ENCODE data around the gene EIF4E2. TPM values are rescaled to one million over a fixed set of nuclear protein-coding genes. Genes with fewer than 3 reads are reported as not detected.

EIF4E2 gene
- polyA plus RNA-seq (2013, experiment 1 of 2) = 57.9 TPM
- 58.5 TPM for polyA plus RNA-seq (2013, experiment 2 of 2)

GRCh38 chr2:232550354-232551249, at the start of gene EIF4E2, which contains the start of gene TIGD1:
Gene EIF4E2, plus strand, starts transcription at chr2:232550689. Its CDS starts 36 bp downstream, at chr2:232550725.
Gene TIGD1, minus strand, starts transcription at chr2:232550557. Its CDS starts 675 bp downstream, at chr2:232549882.
- Histone ChIP-seq H2BK120ac (ENCODE audit: low read depth, low read length) (no peak within 1 kb of the TSS), H4K8ac (ENCODE audit: low read depth, low read length) (no peak within 1 kb of the TSS), H3K9ac (ENCODE audit: low read depth, low read length, poor library complexity) (peak within 1 kb of the TSS; percentile 97), H3K4me2 (ENCODE audit: insufficient read depth, low read length, poor library complexity, severe bottlenecking) (peak within 1 kb of the TSS; percentile 77), H3K4ac (ENCODE audit: low read length) (peak within 1 kb of the TSS; percentile 59), H3K36me3 (replicated peaks in 1 of 2; ENCODE audit: control insufficient read depth in 2 of 2, insufficient read depth in 2 of 2, low read length in 2 of 2) (peaks cover 8 to 72% of the 10 kb centered on the region in 2 donors), H2BK5ac (ENCODE audit: low read length) (peak within 1 kb of the TSS; percentile 96), H2AK5ac (ENCODE audit: low read depth, low read length) (peak within 1 kb of the TSS; percentile 86), H2BK12ac (ENCODE audit: low read length) (no peak within 1 kb of the TSS), H4K91ac (ENCODE audit: low read depth, low read length, poor library complexity) (no peak within 1 kb of the TSS), H3K14ac (ENCODE audit: low read length) (no peak within 1 kb of the TSS), H3K79me1 (ENCODE audit: low read depth, low read length) (peaks cover 8% of the 10 kb centered on the region), H3K23ac (ENCODE audit: low read depth, low read length, poor library complexity) (peak within 1 kb of the TSS; percentile 78), H3K27me3 (ENCODE audit: control insufficient read depth in 3 of 3, insufficient read depth in 3 of 3, low read depth in 1 of 3, low read length in 3 of 3) (no peaks in the 10 kb centered on the region), H2AFZ (ENCODE audit: low read length) (peak within 1 kb of the TSS; percentile 96), H2BK15ac (ENCODE audit: low read length) (no peak within 1 kb of the TSS), H3K9me3 (replicated peaks in 1 of 2; ENCODE audit: control insufficient read depth in 2 of 2, insufficient read depth in 1 of 2, low read depth in 1 of 2, low read length in 2 of 2) (peaks cover 0 to 19% of the 10 kb centered on the region in 2 donors), H3K27ac (replicated peaks; ENCODE audit: low read length) (peak within 1 kb of the TSS; percentile 88), H3K4me1 (ENCODE audit: control insufficient read depth in 2 of 2, insufficient read depth in 1 of 2, low read depth in 1 of 2, low read length in 2 of 2) (peaks cover 3 to 4% of the 10 kb centered on the region in 2 donors), H3K18ac (ENCODE audit: low read length) (peak within 1 kb of the TSS; percentile 98), H3K4me3 (ENCODE audit: low read length in 2 of 2) (peak within 1 kb of the TSS; percentile 79 to 80)
- no CpG with 5 or more reads among the region's 81 CpGs for WGBS, 2 donors (ENCODE audit: extremely low coverage in 2 of 2, insufficient read length in 2 of 2, insufficient replicate concordance in 1 of 2)
- DNase-seq (ENCODE audit: low spot score) = peak; percentile 91

- no peak overlapping the region for H4K8ac ChIP-seq (ENCODE audit: low read depth, low read length)
- H3K36me3 ChIP-seq (replicated peaks in 1 of 2; ENCODE audit: control insufficient read depth in 2 of 2, insufficient read depth in 2 of 2, low read length in 2 of 2) = no peaks in the 10 kb centered on the region
- H4K91ac ChIP-seq (ENCODE audit: low read depth, low read length, poor library complexity) = no peak overlapping the region
- H3K9ac ChIP-seq (ENCODE audit: low read depth, low read length, poor library complexity) = no peak overlapping the region
- no peak overlapping the region for H3K4ac ChIP-seq (ENCODE audit: low read length)
- H2BK15ac ChIP-seq (ENCODE audit: low read length) = no peak overlapping the region
- no peak overlapping the region for H2BK5ac ChIP-seq (ENCODE audit: low read length)
- no peak overlapping the region for H2BK12ac ChIP-seq (ENCODE audit: low read length)
- H3K4me2 ChIP-seq (ENCODE audit: insufficient read depth, low read length, poor library complexity, severe bottlenecking) = no peak overlapping the region
- no peak overlapping the region for H2AFZ ChIP-seq (ENCODE audit: low read length)
- H3K18ac ChIP-seq (ENCODE audit: low read length) = no peak overlapping the region
- peaks cover 0 to 3% of the 10 kb centered on the region in 2 donors for H3K9me3 ChIP-seq (replicated peaks in 1 of 2; ENCODE audit: control insufficient read depth in 2 of 2, insufficient read depth in 1 of 2, low read depth in 1 of 2, low read length in 2 of 2)
- no peaks in the 10 kb centered on the region for H3K79me1 ChIP-seq (ENCODE audit: low read depth, low read length)
- H2AK5ac ChIP-seq (ENCODE audit: low read depth, low read length) = peak overlapping the region; percentile 76
- H3K27me3 ChIP-seq (ENCODE audit: control insufficient read depth in 3 of 3, insufficient read depth in 3 of 3, low read depth in 1 of 3, low read length in 3 of 3) = peaks cover 11 to 81% (median 28%) of the 10 kb centered on the region in 3 experiments
- H3K23ac ChIP-seq (ENCODE audit: low read depth, low read length, poor library complexity) = no peak overlapping the region
- WGBS, 2 donors (ENCODE audit: extremely low coverage in 2 of 2, insufficient read length in 2 of 2, insufficient replicate concordance in 1 of 2) = no CpG with 5 or more reads among the region's 9 CpGs
- no peak overlapping the region for H3K4me3 ChIP-seq (ENCODE audit: low read length in 2 of 2)
- H2BK120ac ChIP-seq (ENCODE audit: low read depth, low read length) = no peak overlapping the region
- H3K14ac ChIP-seq (ENCODE audit: low read length) = no peak overlapping the region
- H3K27ac ChIP-seq (replicated peaks; ENCODE audit: low read length) = no peak overlapping the region
- no peak for DNase-seq (ENCODE audit: low spot score)
- H3K4me1 ChIP-seq (ENCODE audit: control insufficient read depth in 2 of 2, insufficient read depth in 1 of 2, low read depth in 1 of 2, low read length in 2 of 2) = peaks cover 22 to 27% of the 10 kb centered on the region in 2 donors
These were observed 49.1 kb upstream of the EIF4E2 start for GRCh38 chr2:232501331-232501771.

GRCh38 chr2:232501794-232502390, 48.6 kb upstream of the EIF4E2 start:
- H3K9ac ChIP-seq (ENCODE audit: low read depth, low read length, poor library complexity) = no peak overlapping the region
- H2BK120ac ChIP-seq (ENCODE audit: low read depth, low read length) = no peak overlapping the region
- H4K8ac ChIP-seq (ENCODE audit: low read depth, low read length) = no peak overlapping the region
- H3K4me3 ChIP-seq (ENCODE audit: low read length in 2 of 2) = no peak overlapping the region
- no peak overlapping the region for H3K27ac ChIP-seq (replicated peaks; ENCODE audit: low read length)
- H3K14ac ChIP-seq (ENCODE audit: low read length) = no peak overlapping the region
- H2AK5ac ChIP-seq (ENCODE audit: low read depth, low read length) = peak overlapping the region; percentile 20
- H3K27me3 ChIP-seq (ENCODE audit: control insufficient read depth in 3 of 3, insufficient read depth in 3 of 3, low read depth in 1 of 3, low read length in 3 of 3) = peaks cover 11 to 84% (median 28%) of the 10 kb centered on the region in 3 experiments
- H3K36me3 ChIP-seq (replicated peaks in 1 of 2; ENCODE audit: control insufficient read depth in 2 of 2, insufficient read depth in 2 of 2, low read length in 2 of 2) = no peaks in the 10 kb centered on the region
- peak overlapping the region; percentile 38 for H3K18ac ChIP-seq (ENCODE audit: low read length)
- H2BK5ac ChIP-seq (ENCODE audit: low read length) = no peak overlapping the region
- no peak overlapping the region for H2AFZ ChIP-seq (ENCODE audit: low read length)
- WGBS, 2 donors (ENCODE audit: extremely low coverage in 2 of 2, insufficient read length in 2 of 2, insufficient replicate concordance in 1 of 2) = no CpG with 5 or more reads among the region's 10 CpGs
- H3K4me1 ChIP-seq (ENCODE audit: control insufficient read depth in 2 of 2, insufficient read depth in 1 of 2, low read depth in 1 of 2, low read length in 2 of 2) = peaks cover 26 to 31% of the 10 kb centered on the region in 2 donors
- H2BK15ac ChIP-seq (ENCODE audit: low read length) = no peak overlapping the region
- H3K23ac ChIP-seq (ENCODE audit: low read depth, low read length, poor library complexity) = no peak overlapping the region
- H3K4ac ChIP-seq (ENCODE audit: low read length) = no peak overlapping the region
- H3K4me2 ChIP-seq (ENCODE audit: insufficient read depth, low read length, poor library complexity, severe bottlenecking) = peak overlapping the region; percentile 90
- H3K9me3 ChIP-seq (replicated peaks in 1 of 2; ENCODE audit: control insufficient read depth in 2 of 2, insufficient read depth in 1 of 2, low read depth in 1 of 2, low read length in 2 of 2) = peaks cover 0 to 3% of the 10 kb centered on the region in 2 donors
- no peak for DNase-seq (ENCODE audit: low spot score)
- H4K91ac ChIP-seq (ENCODE audit: low read depth, low read length, poor library complexity) = no peak overlapping the region
- H2BK12ac ChIP-seq (ENCODE audit: low read length) = no peak overlapping the region
- no peaks in the 10 kb centered on the region for H3K79me1 ChIP-seq (ENCODE audit: low read depth, low read length)
